H9 (cell line): ENCODE measurements around the gene CHRNB4. TPM values are rescaled to one million over a fixed set of nuclear protein-coding genes. Genes with fewer than 3 reads are reported as not detected.

Experiments used
- DNase-seq: peaks from one replicate; pipeline ENCODE4 v3.0.0-alpha.2; 2017
- H2AFZ ChIP-seq: one replicate; pipeline ENCODE4 v1.6.1; 2013; ENCODE audit warnings: mild to moderate bottlenecking, low read length, control low read depth, moderate library complexity
- H2AK5ac ChIP-seq: 2 replicates; pipeline ENCODE4 v1.6.1; 2013; ENCODE audit warnings: low read length, control low read depth, mixed read lengths; ENCODE audit not compliant: insufficient read length
- H2BK120ac ChIP-seq: one replicate; pipeline ENCODE4 v1.6.1; 2013; ENCODE audit warnings: low read depth, mild to moderate bottlenecking, low read length, control low read depth, inconsistent platforms; ENCODE audit not compliant: poor library complexity, severe bottlenecking
- H2BK12ac ChIP-seq: 2 replicates; pipeline ENCODE4 v1.6.1; 2013; ENCODE audit warnings: low read length, control low read depth, mixed read lengths, low read depth; ENCODE audit not compliant: insufficient read length
- H2BK15ac ChIP-seq: 2 replicates; pipeline ENCODE4 v1.6.1; 2013; ENCODE audit warnings: low read depth, low read length, control low read depth
- H2BK20ac ChIP-seq: one replicate; pipeline ENCODE4 v1.6.1; 2013; ENCODE audit warnings: low read depth, mild to moderate bottlenecking, low read length, control low read depth, inconsistent platforms; ENCODE audit not compliant: poor library complexity, severe bottlenecking
- H2BK5ac ChIP-seq: 2 replicates; pipeline ENCODE4 v1.6.1; 2013; ENCODE audit warnings: low read length, control low read depth, mixed read lengths; ENCODE audit not compliant: insufficient read length
- H3K14ac ChIP-seq: 2 replicates; pipeline ENCODE4 v1.6.1; 2013; ENCODE audit warnings: low read length, control low read depth; ENCODE audit not compliant: insufficient read depth
- H3K18ac ChIP-seq: 2 replicates; pipeline ENCODE4 v1.6.1; 2013; ENCODE audit warnings: low read depth, mild to moderate bottlenecking, mixed read lengths, low read length, control low read depth; ENCODE audit not compliant: insufficient read length
- H3K23ac ChIP-seq: 2 replicates; pipeline ENCODE4 v1.6.1; 2013; ENCODE audit warnings: low read length, control low read depth, mixed read lengths, low read depth; ENCODE audit not compliant: insufficient read length
- H3K23me2 ChIP-seq: 2 replicates; pipeline ENCODE4 v1.6.1; 2013; ENCODE audit warnings: low read depth, mild to moderate bottlenecking, mixed read lengths, low read length, control low read depth; ENCODE audit not compliant: insufficient read length, poor library complexity, severe bottlenecking
- H3K27ac ChIP-seq: 2 replicates; pipeline ENCODE4 v1.5.1; 2013; ENCODE audit warnings: low read length, control low read depth, mixed read lengths, low read depth; ENCODE audit not compliant: insufficient read length
- H3K27me3 ChIP-seq: 2 replicates; pipeline ENCODE4 v1.6.1; 2013; ENCODE audit warnings: low read length, control low read depth, inconsistent platforms; ENCODE audit not compliant: insufficient read depth
- H3K4ac ChIP-seq: 2 replicates; pipeline ENCODE4 v1.6.1; 2013; ENCODE audit warnings: low read depth, mild to moderate bottlenecking, control low read depth, inconsistent platforms, low read length, moderate library complexity
- H3K4me1 ChIP-seq: 2 replicates; pipeline ENCODE4 v1.6.1; 2013; ENCODE audit warnings: low read length, control low read depth, inconsistent platforms; ENCODE audit not compliant: insufficient read depth
- H3K4me2 ChIP-seq: 2 replicates; pipeline ENCODE4 v1.6.1; 2013; ENCODE audit warnings: low read length, control low read depth, mixed read lengths; ENCODE audit not compliant: insufficient read length, insufficient read depth
- H3K56ac ChIP-seq: 2 replicates; pipeline ENCODE4 v1.6.1; 2013; ENCODE audit warnings: low read depth, mild to moderate bottlenecking, mixed read lengths, low read length, control low read depth; ENCODE audit not compliant: insufficient read length
- H3K79me1 ChIP-seq: 2 replicates; pipeline ENCODE4 v1.6.1; 2013; ENCODE audit warnings: low read depth, mild to moderate bottlenecking, moderate library complexity, low read length, control low read depth, inconsistent platforms; ENCODE audit not compliant: insufficient read depth, poor library complexity, severe bottlenecking
- H3K79me2 ChIP-seq: 2 replicates; pipeline ENCODE4 v1.6.1; 2013; ENCODE audit warnings: low read length, control low read depth, inconsistent platforms; ENCODE audit not compliant: insufficient read depth
- H3K9ac ChIP-seq: 2 replicates; pipeline ENCODE4 v1.6.1; 2013; ENCODE audit warnings: low read length, control low read depth, mixed read lengths; ENCODE audit not compliant: insufficient read length; ENCODE audit errors: extremely low read depth
- H3K9me3 ChIP-seq: one replicate; pipeline ENCODE4 v1.6.1; 2013; ENCODE audit warnings: low read depth, low read length, inconsistent platforms; ENCODE audit not compliant: control insufficient read depth
- H3T11ph ChIP-seq: one replicate; pipeline ENCODE4 v1.6.1; 2013; ENCODE audit warnings: mild to moderate bottlenecking, low read length, control low read depth, inconsistent platforms
- H4K20me1 ChIP-seq: one replicate; pipeline ENCODE4 v1.6.1; 2013; ENCODE audit not compliant: control insufficient read depth, insufficient read length, insufficient read depth
- H4K5ac ChIP-seq: 2 replicates; pipeline ENCODE4 v1.6.1; 2013; ENCODE audit warnings: low read depth, mild to moderate bottlenecking, mixed read lengths, low read length, control low read depth; ENCODE audit not compliant: insufficient read length
- H4K8ac ChIP-seq: replicated peaks from 2 replicates; pipeline ENCODE4 v1.6.1; 2013; ENCODE audit warnings: low read length, control low read depth, mixed read lengths, low read depth; ENCODE audit not compliant: insufficient read length
- H4K91ac ChIP-seq: 2 replicates; pipeline ENCODE4 v1.6.1; 2013; ENCODE audit warnings: low read depth, mild to moderate bottlenecking, moderate library complexity, mixed read lengths, low read length, control low read depth; ENCODE audit not compliant: insufficient read length
- H3K27ac Mint-ChIP-seq, 3 experiments: 2 replicates in 2 of 3; 3 replicates in 1 of 3; pipeline ENCODE4 v1.8.0; 2020 to 2021; ENCODE audit warnings: mixed read lengths in 3 of 3, mild to moderate bottlenecking in 1 of 3, moderate library complexity in 1 of 3
- H3K27me3 Mint-ChIP-seq: 2 replicates; pipeline ENCODE4 v1.8.0; 2021; ENCODE audit warnings: low read depth, mild to moderate bottlenecking, moderate library complexity, mixed read lengths
- H3K36me3 Mint-ChIP-seq, 3 experiments: 2 replicates in 2 of 3; 3 replicates in 1 of 3; pipeline ENCODE4 v1.8.0; 2020 to 2021; ENCODE audit warnings: low read depth in 3 of 3, mixed read lengths in 3 of 3; ENCODE audit not compliant: insufficient read depth in 1 of 3
- H3K4me1 Mint-ChIP-seq, 2 experiments: 2 replicates each; pipeline ENCODE4 v1.8.0; 2020; ENCODE audit warnings: mixed read lengths in 2 of 2
- H3K4me3 Mint-ChIP-seq, 2 experiments: 2 replicates in 1 of 2; 3 replicates in 1 of 2; pipeline ENCODE4 v1.8.0; 2020 to 2021; ENCODE audit warnings: mild to moderate bottlenecking in 2 of 2, mixed read lengths in 2 of 2, moderate library complexity in 1 of 2
- H3K9me3 Mint-ChIP-seq, 2 experiments: 2 replicates in 1 of 2; 3 replicates in 1 of 2; pipeline ENCODE4 v1.8.0; 2020; ENCODE audit warnings: mild to moderate bottlenecking in 2 of 2, mixed read lengths in 2 of 2, moderate library complexity in 1 of 2
- total RNA-seq: library from RNA; stranded (reverse); gene quantifications from 2 replicates; pipeline ENCODE4 v1.2.1, GENCODE V29; 2021
- TF ChIP-seq, protein P1 (sequence below): fragments of 200-600 bp; sonication (generic); conservative IDR thresholded peaks from 3 replicates; pipeline ENCODE4 v1.8.0; 2021; ENCODE audit warnings: antibody characterized with exemption, mild to moderate bottlenecking

CHRNB4 gene
- total RNA-seq, 1 experiment from 2014 or later = 1.9 TPM

DNA sequence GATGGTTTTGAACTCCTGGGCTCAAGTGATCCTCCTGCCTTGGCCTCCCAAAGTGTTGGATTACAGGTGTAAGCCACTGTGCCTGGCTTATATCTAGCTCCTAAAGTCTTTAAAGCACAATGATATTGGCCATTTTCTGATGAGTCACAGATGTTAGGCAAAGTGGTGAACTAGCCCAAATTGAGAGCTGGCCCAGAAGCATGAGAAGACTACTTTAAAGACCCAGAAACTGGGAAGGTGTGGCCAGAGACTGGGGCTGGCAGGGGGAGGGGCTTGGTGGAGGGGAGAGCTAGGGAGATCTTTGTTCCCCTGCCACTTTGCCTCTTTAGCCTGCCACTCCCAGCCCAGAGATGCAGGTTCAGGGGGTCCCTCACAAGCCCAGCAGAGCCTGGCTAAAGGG is 41.8 kb downstream of the CHRNB4 start:
- H3K9me3 Mint-ChIP-seq = peaks cover 0 to 1% of the 10 kb centered on the region in 2 experiments; a peak in 2 of 5 replicates
- Histone ChIP-seq H3T11ph (no peak overlapping the region), H3K4me2 (no peak overlapping the region), H2BK120ac (no peak overlapping the region), H2BK15ac (no peak overlapping the region), H2AFZ (no peak overlapping the region), H3K4me1 (no peaks in the 10 kb centered on the region), H3K79me2 (no peaks in the 10 kb centered on the region), H3K9me3 (no peaks in the 10 kb centered on the region), H3K23ac (no peak overlapping the region), H3K23me2 (no peaks in the 10 kb centered on the region), H4K20me1 (no peaks in the 10 kb centered on the region), H3K14ac (no peak overlapping the region), H3K4ac (no peak overlapping the region), H4K91ac (no peak overlapping the region), H2BK5ac (no peak overlapping the region), H3K18ac (no peak overlapping the region), H3K56ac (no peak overlapping the region), H3K27me3 (no peaks in the 10 kb centered on the region), H2BK20ac (no peak overlapping the region), H3K79me1 (no peaks in the 10 kb centered on the region), H2BK12ac (no peak overlapping the region), H3K9ac (no peak overlapping the region), H4K5ac (no peak overlapping the region), H4K8ac (no peak overlapping the region), H3K27ac (no peak overlapping the region), H2AK5ac (no peak overlapping the region)
- peaks cover 0 to 4% of the 10 kb centered on the region in 2 experiments; a peak in 2 of 4 replicates for H3K4me1 Mint-ChIP-seq
- H3K27ac Mint-ChIP-seq = no peak overlapping the region
- peaks cover 14 to 18% (median 15%) of the 10 kb centered on the region in 3 experiments; a peak in 6 of 7 replicates for H3K36me3 Mint-ChIP-seq
- TF ChIP-seq, protein P1, sequence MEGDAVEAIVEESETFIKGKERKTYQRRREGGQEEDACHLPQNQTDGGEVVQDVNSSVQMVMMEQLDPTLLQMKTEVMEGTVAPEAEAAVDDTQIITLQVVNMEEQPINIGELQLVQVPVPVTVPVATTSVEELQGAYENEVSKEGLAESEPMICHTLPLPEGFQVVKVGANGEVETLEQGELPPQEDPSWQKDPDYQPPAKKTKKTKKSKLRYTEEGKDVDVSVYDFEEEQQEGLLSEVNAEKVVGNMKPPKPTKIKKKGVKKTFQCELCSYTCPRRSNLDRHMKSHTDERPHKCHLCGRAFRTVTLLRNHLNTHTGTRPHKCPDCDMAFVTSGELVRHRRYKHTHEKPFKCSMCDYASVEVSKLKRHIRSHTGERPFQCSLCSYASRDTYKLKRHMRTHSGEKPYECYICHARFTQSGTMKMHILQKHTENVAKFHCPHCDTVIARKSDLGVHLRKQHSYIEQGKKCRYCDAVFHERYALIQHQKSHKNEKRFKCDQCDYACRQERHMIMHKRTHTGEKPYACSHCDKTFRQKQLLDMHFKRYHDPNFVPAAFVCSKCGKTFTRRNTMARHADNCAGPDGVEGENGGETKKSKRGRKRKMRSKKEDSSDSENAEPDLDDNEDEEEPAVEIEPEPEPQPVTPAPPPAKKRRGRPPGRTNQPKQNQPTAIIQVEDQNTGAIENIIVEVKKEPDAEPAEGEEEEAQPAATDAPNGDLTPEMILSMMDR = no peak
- H3K4me3 Mint-ChIP-seq = no peak overlapping the region
- no peak for DNase-seq
- no peaks in the 10 kb centered on the region; the same call in 1 of the 2 replicates for H3K27me3 Mint-ChIP-seq
